Measurements from ENCODE around the gene FRMD4B.

GRCh38 chr3:69137005-69137404, 248.9 kb downstream of the FRMD4B start:
- TF ChIP-seq CTCF (IDR thresholded peaks at IDR 0.05), result no peak
- no peak for TF ChIP-seq POLR2A (IDR thresholded peaks at IDR 0.05)

Data from adrenal gland (tissue), 5 donors.